ENCODE measurements around the gene PDPK1.

DNA sequence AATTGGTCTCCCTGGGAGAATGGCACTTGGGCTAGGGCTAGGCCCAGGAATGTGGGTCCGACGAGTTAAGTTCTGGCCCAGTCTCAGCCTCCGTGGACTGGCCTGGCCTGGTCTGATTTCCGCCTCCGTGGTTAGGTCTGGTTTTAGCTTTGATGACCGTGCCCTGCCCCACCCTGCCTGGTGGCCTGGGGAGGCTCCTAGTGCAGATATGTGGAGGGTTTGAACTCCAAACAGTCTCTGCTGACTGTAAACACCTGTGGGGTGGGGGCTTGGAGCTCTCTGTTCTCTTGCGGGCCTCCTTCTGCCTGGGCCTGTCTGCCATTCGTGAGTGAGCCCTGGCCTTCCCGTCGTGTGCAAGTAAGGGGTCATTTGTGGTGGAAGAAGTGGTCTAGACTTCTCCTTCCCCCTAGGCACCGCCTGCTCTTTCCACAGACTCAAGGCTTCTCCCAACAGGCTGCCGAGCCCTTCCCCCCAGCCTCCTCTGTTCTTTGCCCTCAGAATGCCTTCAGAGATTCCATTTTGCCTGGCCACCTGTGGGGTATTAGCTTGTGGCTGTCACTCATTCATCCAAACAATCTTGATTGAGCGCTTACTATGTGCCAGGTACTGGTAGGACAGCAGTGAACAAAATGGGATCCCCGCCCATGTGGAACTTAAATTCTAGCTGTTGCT lies 22.5 kb upstream of the PDPK1 start:
- TF ChIP-seq, protein P1, sequence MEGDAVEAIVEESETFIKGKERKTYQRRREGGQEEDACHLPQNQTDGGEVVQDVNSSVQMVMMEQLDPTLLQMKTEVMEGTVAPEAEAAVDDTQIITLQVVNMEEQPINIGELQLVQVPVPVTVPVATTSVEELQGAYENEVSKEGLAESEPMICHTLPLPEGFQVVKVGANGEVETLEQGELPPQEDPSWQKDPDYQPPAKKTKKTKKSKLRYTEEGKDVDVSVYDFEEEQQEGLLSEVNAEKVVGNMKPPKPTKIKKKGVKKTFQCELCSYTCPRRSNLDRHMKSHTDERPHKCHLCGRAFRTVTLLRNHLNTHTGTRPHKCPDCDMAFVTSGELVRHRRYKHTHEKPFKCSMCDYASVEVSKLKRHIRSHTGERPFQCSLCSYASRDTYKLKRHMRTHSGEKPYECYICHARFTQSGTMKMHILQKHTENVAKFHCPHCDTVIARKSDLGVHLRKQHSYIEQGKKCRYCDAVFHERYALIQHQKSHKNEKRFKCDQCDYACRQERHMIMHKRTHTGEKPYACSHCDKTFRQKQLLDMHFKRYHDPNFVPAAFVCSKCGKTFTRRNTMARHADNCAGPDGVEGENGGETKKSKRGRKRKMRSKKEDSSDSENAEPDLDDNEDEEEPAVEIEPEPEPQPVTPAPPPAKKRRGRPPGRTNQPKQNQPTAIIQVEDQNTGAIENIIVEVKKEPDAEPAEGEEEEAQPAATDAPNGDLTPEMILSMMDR (IDR thresholded peaks at IDR 0.05; ENCODE audit: low read depth, low read length, missing input control) = no peak
- TF ChIP-seq TAF1 (conservative IDR thresholded peaks at IDR 0.05) = no peak
- TF ChIP-seq, protein P2, sequence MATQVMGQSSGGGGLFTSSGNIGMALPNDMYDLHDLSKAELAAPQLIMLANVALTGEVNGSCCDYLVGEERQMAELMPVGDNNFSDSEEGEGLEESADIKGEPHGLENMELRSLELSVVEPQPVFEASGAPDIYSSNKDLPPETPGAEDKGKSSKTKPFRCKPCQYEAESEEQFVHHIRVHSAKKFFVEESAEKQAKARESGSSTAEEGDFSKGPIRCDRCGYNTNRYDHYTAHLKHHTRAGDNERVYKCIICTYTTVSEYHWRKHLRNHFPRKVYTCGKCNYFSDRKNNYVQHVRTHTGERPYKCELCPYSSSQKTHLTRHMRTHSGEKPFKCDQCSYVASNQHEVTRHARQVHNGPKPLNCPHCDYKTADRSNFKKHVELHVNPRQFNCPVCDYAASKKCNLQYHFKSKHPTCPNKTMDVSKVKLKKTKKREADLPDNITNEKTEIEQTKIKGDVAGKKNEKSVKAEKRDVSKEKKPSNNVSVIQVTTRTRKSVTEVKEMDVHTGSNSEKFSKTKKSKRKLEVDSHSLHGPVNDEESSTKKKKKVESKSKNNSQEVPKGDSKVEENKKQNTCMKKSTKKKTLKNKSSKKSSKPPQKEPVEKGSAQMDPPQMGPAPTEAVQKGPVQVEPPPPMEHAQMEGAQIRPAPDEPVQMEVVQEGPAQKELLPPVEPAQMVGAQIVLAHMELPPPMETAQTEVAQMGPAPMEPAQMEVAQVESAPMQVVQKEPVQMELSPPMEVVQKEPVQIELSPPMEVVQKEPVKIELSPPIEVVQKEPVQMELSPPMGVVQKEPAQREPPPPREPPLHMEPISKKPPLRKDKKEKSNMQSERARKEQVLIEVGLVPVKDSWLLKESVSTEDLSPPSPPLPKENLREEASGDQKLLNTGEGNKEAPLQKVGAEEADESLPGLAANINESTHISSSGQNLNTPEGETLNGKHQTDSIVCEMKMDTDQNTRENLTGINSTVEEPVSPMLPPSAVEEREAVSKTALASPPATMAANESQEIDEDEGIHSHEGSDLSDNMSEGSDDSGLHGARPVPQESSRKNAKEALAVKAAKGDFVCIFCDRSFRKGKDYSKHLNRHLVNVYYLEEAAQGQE (IDR thresholded peaks at IDR 0.05) = no peak
- no peak for TF ChIP-seq ATF3 (IDR thresholded peaks at IDR 0.05)
- no peak for TF ChIP-seq JUND (IDR thresholded peaks at IDR 0.05)
- TF ChIP-seq RAD21 (IDR thresholded peaks at IDR 0.05) = no peak
- no peak for TF ChIP-seq YY1 (IDR thresholded peaks at IDR 0.05)
- TF ChIP-seq SP1 (IDR thresholded peaks at IDR 0.05) = no peak
- TF ChIP-seq, protein P3, sequence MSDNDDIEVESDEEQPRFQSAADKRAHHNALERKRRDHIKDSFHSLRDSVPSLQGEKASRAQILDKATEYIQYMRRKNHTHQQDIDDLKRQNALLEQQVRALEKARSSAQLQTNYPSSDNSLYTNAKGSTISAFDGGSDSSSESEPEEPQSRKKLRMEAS (IDR thresholded peaks at IDR 0.05) = no peak
- no peak for TF ChIP-seq HNF4A (conservative IDR thresholded peaks at IDR 0.05)
- TF ChIP-seq FOXA1 (IDR thresholded peaks at IDR 0.05) = no peak
